ENCODE measurements around the gene SPTBN5.

SPTBN5 gene

GRCh38 chr15:41901431-41901830 lies 7.6 kb upstream of the SPTBN5 start:
- TF ChIP-seq EZH2 (IDR thresholded peaks at IDR 0.05; ENCODE audit: borderline replicate concordance, low read length) (no peak), CTCF (IDR thresholded peaks at IDR 0.05; ENCODE audit: low read length) (no peak)
- no peak overlapping the region for H2AFZ ChIP-seq (ENCODE audit: low read length)
- no peak overlapping the region for H3K4me2 ChIP-seq (ENCODE audit: low read length)
- no peaks in the 10 kb centered on the region for H3K27me3 ChIP-seq (ENCODE audit: insufficient read depth, low read length)
- H3K4me1 ChIP-seq (ENCODE audit: insufficient read depth, low read length, severe bottlenecking): no peaks in the 10 kb centered on the region
- H3K9me2 ChIP-seq (ENCODE audit: low read depth, low read length): no peaks in the 10 kb centered on the region
- H3F3A ChIP-seq (ENCODE audit: insufficient read depth, low read length): no peaks in the 10 kb centered on the region
- H3K79me2 ChIP-seq (ENCODE audit: insufficient read depth, low read length): no peaks in the 10 kb centered on the region
- no peak overlapping the region for H3K4me3 ChIP-seq (ENCODE audit: low read depth, low read length, poor library complexity, severe bottlenecking)
- peaks cover 8% of the 10 kb centered on the region; the same call in 1 of the 2 replicates for H3K36me3 ChIP-seq (ENCODE audit: insufficient read depth, low read length)
- H3K9me3 ChIP-seq (ENCODE audit: low read length): peaks cover 2% of the 10 kb centered on the region
- no peaks in the 10 kb centered on the region for H4K20me1 ChIP-seq (ENCODE audit: insufficient read depth, low read length)
- H3K27ac ChIP-seq (ENCODE audit: low read depth, low read length, poor library complexity, severe bottlenecking): no peak overlapping the region
- no peak overlapping the region for H3K9ac ChIP-seq (ENCODE audit: low read length)

GRCh38 chr15:41900526-41901380 lies 6.9 kb upstream of the SPTBN5 start:
- Histone ChIP-seq H3K36me3 (ENCODE audit: insufficient read depth, low read length) (peaks cover 1% of the 10 kb centered on the region; the same call in 1 of the 2 replicates), H4K20me1 (ENCODE audit: insufficient read depth, low read length) (no peaks in the 10 kb centered on the region)

GRCh38 chr15:41899854-41900442 lies 6.1 kb upstream of the SPTBN5 start:
- H2AFZ ChIP-seq (ENCODE audit: low read length): no peak overlapping the region
- H3K9me2 ChIP-seq (ENCODE audit: low read depth, low read length): no peaks in the 10 kb centered on the region
- no peaks in the 10 kb centered on the region for H3F3A ChIP-seq (ENCODE audit: insufficient read depth, low read length)
- H3K4me3 ChIP-seq (ENCODE audit: low read depth, low read length, poor library complexity, severe bottlenecking): no peak overlapping the region
- no peak overlapping the region for H3K9ac ChIP-seq (ENCODE audit: low read length)
- no peaks in the 10 kb centered on the region for H3K9me3 ChIP-seq (ENCODE audit: low read length)
- H4K20me1 ChIP-seq (ENCODE audit: insufficient read depth, low read length): no peaks in the 10 kb centered on the region
- no peaks in the 10 kb centered on the region for H3K4me1 ChIP-seq (ENCODE audit: insufficient read depth, low read length, severe bottlenecking)
- TF ChIP-seq EZH2 (IDR thresholded peaks at IDR 0.05; ENCODE audit: borderline replicate concordance, low read length): no peak
- TF ChIP-seq CTCF (IDR thresholded peaks at IDR 0.05; ENCODE audit: low read length): no peak
- no peaks in the 10 kb centered on the region for H3K27me3 ChIP-seq (ENCODE audit: insufficient read depth, low read length)
- no peak overlapping the region for H3K27ac ChIP-seq (ENCODE audit: low read depth, low read length, poor library complexity, severe bottlenecking)
- no peak overlapping the region for H3K4me2 ChIP-seq (ENCODE audit: low read length)
- no peaks in the 10 kb centered on the region for H3K36me3 ChIP-seq (ENCODE audit: insufficient read depth, low read length)
- H3K79me2 ChIP-seq (ENCODE audit: insufficient read depth, low read length): no peaks in the 10 kb centered on the region

More at GRCh38 chr15:41900526-41901380, 6.9 kb upstream of the SPTBN5 start:
- H3K27ac ChIP-seq (ENCODE audit: low read depth, low read length, poor library complexity, severe bottlenecking): no peak overlapping the region
- no peak overlapping the region for H3K9ac ChIP-seq (ENCODE audit: low read length)
- H3K27me3 ChIP-seq (ENCODE audit: insufficient read depth, low read length): no peaks in the 10 kb centered on the region
- no peak overlapping the region for H3K4me2 ChIP-seq (ENCODE audit: low read length)
- H3K4me3 ChIP-seq (ENCODE audit: low read depth, low read length, poor library complexity, severe bottlenecking): no peak overlapping the region
- no peak overlapping the region for H2AFZ ChIP-seq (ENCODE audit: low read length)
- H3K79me2 ChIP-seq (ENCODE audit: insufficient read depth, low read length): no peaks in the 10 kb centered on the region
- H3K4me1 ChIP-seq (ENCODE audit: insufficient read depth, low read length, severe bottlenecking): no peaks in the 10 kb centered on the region
- H3F3A ChIP-seq (ENCODE audit: insufficient read depth, low read length): no peaks in the 10 kb centered on the region
- no peaks in the 10 kb centered on the region for H3K9me3 ChIP-seq (ENCODE audit: low read length)
- TF ChIP-seq EZH2 (IDR thresholded peaks at IDR 0.05; ENCODE audit: borderline replicate concordance, low read length) (no peak), CTCF (IDR thresholded peaks at IDR 0.05; ENCODE audit: low read length) (no peak)
- H3K9me2 ChIP-seq (ENCODE audit: low read depth, low read length): no peaks in the 10 kb centered on the region
